ENCODE data around the gene PRDM12.
A peak's percentile ranks its signal among the peaks of the same experiment; 100 is the strongest.

Gene PRDM12

DNA sequence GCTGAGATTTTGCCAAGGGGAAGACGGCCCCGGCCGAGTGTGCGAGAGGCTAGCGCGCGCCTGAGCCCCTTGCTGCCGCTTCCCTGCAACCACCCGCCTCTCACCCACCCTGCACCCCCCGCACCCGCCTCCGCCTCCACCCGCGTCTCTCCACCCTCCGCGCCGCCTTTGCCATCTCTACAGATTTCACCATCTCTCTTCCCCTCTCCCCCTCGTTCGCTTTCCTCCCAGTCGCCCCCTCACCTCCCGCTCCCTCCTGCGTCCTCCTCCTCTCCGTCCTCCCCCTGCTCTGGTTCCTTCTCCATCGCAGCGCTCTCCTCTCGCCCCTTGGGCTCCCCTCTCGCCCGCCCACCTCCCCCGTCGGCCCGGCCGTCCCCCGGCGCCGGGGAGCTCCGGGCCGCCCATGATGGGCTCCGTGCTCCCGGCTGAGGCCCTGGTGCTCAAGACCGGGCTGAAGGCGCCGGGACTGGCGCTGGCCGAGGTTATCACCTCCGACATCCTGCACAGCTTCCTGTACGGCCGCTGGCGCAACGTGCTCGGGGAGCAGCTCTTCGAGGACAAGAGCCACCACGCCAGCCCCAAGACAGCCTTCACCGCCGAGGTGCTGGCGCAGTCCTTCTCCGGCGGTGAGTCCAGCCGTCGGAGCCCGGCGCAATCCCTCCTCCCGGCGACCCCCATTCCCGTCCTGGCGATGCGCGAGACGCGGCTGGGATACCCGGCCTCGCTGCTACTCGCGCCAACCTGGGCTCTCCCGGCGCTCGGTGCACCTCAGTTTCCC lies at the start of gene PRDM12:
PRDM12 (plus strand) TSS at position 344 of the 778 bp plus-strand sequence; CDS start at position 404, 60 bp downstream.
- no peak for DNase-seq (ENCODE audit: low spot score)

DNA sequence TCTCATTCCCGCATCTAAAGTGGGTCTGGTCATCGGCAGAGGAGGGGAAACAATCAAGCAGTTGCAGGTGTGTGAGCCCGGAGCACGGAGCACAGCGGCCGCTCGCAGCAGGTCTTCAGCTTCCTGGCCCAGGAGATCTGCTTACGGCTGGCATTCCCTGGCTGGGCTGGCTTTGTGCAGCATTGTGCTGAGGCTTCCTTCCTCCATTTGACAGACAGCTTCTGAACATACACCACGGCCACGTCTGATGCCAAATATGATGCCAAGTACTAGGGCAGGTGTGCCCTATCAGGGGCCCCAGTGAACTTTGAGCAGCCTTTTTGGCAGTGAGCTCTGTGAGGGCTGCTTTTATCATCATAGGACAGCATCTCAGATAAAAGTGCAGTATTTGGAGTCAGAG lies 47.9 kb upstream of the PRDM12 start:
- no peak for DNase-seq (ENCODE audit: low spot score)

DNA sequence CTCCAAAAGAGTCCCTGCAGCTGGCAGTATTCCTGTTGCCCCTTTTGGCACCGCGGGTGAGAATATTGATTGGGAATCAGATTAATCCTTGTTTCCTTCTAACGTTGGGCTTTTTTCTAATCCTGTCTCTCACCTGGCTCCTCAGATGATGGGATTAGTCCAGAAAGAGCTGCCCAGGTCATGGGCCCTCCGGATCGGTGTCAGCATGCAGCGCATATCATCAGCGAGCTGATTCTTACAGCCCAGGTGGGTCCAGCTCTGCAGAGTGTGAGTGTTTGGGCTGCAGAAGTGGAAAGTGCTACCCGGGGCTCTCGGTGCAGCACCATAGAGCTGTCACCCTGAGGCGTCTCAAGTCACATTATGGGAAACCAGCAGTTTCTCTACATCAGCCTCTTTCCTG lies 40.9 kb upstream of the PRDM12 start:
- no peak for DNase-seq (ENCODE audit: low spot score)

DNA sequence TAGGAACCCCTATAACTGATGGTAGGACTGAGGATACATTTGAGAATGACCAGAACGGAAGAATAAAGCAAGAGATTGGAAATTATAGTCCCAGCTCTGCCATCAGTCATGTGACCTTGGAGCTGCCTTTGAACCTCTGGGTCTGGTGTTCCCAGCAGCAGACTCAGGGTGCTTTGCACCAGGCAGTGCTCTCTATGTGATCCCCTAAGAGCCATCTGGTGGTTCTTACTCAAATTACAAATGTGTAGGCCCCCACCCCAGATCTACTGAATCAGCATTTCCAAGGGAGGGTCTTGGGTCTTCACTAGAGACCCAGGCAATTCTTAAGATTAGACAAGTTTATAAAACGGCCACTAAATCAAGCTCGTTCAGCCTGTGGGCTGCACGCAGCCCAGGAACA lies 40.2 kb upstream of the PRDM12 start:
- no peak for DNase-seq (ENCODE audit: low spot score)

DNA sequence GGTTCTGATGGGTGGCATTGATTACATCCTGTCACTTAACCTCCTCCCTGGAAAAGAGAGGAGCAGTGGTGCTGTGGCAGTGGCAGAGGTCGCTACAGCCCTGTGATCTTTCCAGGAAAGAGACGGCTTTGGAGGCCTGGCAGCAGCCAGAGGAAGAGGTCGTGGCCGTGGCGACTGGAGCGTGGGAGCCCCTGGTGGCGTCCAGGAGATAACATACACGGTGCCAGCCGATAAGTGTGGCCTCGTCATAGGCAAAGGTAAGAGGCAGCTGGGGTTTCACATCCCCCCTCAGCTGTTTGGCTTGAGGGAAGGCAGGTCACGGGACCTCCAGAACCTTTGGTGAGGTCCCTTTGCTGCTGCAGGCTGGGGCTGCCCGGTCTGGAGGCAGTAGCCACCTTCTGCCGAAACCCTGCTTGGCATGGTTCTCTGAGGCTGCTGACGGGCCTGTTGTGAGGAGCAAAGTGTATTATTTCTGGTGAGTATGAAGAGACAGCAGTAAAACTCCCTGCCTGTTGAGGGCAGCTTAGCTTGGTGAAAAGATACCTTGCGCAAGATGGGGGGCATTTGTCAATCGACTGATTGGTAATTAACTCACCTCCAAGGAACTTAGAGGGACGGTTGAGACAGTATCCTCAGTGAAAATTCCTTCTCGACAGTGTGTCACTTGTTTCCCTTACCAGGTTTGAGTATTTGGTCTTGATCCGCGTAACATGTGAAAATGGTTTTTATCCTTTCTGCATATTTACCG lies 38.0 kb upstream of the PRDM12 start:
- DNase-seq (ENCODE audit: low spot score): no peak

DNA sequence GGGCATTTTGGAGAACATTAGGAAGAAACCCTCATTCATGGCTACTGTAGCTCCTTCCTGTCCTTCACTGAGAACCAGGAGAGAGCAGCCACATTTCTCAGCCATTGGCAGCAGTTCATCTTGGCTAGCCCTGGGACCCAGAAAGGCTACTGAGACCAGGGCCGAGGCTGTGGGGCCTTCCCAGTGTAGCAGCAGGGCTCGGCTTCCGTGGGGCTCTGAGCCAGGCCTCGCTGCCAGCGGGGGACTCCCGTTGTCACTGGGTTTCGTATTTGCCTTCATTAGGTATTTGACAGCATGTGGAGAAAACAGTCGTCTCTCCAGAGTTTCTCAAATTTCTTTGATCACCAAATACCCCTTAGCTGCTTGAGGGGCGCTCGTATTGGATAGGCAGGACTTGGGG lies 37.3 kb upstream of the PRDM12 start:
- peak; percentile 10 for DNase-seq (ENCODE audit: low spot score)

DNA sequence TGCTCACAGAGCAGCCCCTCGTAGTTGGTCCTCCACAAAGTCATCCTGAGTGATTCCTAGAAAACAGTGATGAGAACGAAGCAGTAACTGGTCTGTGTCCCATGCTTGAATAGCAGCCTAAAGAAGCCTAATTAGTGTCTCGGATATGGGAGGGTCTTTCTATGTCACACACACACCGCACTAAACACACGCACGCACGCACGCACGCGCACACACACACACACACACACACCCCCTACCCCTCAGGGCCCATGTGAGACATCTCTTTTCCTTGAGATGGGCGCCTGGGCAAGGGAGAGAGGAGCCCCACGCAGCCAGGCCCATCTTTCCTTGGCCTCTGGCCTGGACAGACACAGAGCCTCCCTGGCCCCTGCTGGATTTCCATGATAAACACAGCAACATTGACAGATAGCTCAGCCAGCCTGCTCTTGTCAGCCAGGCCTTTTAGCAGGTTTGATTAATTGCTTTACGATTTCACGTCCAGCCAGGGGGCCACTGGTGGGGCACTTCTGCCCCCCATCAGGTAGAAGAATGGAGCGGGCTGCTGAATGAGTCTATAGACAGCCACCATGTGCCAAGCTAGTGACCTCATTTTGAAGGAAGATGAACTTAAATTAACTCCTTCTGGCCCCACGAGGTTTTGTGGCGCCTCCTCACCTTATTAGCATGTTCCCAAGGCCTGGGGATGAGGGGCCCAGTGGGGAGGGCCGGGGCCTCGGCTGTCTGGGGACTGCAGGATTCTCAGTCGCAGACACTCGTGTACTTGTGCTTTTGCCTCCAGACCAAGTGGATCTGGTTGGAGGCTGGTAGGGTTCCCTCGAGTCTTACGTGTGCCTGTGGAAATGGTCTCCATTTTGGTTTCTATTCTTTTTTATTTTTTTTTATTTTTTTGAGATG lies 36.2 kb upstream of the PRDM12 start:
- no peak for DNase-seq (ENCODE audit: low spot score)

DNA sequence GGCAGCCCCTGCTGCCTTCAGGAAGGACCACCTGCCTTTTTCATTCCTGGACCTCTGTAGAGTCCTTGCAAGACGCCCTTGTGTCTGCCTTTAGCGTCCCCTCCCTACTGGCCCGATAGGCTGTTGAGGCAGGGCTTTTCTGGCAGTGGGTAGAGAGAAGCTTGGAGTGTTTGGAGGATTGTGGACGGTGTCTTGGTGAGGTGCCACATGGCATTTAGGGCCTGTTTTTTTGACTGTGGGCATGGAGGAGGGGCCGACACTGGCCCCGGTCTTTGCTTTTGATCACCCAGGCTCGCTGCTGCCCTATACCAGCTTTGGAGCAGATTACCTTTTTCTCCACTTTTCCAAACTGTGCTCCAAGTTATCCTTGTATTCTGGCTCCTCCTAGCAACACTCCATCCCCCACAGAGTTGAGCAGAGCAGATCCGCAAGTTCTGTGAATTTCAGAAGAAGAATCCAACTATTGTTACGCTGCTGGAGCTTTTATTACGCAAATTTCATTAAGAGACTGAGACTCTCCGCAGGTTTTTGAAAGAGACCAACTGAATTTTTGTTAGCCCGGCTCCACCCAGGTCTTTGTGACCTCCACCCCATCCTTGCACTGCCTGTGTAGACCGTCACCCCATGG lies 34.8 kb upstream of the PRDM12 start:
- DNase-seq (ENCODE audit: low spot score): peak; percentile 17

DNA sequence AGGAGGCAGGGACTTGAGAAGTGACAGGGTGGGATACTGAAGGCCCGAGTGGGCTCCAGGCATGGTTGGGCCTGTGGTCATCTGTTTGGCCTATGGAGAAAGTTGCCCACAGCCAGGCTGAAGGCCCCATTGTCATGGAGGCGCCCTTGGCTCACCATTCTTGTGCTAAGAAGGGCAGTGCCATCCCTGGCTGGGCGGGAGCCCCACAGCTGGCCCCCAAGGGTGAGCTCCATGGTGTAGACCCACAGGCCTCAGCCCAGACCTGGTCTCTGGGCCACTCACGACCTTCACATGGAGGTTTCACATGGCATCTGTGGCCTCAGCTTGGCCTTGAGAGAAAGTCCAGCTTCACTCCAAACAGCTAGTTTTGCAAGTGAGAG lies 34.3 kb upstream of the PRDM12 start:
- DNase-seq (ENCODE audit: low spot score): no peak

DNA sequence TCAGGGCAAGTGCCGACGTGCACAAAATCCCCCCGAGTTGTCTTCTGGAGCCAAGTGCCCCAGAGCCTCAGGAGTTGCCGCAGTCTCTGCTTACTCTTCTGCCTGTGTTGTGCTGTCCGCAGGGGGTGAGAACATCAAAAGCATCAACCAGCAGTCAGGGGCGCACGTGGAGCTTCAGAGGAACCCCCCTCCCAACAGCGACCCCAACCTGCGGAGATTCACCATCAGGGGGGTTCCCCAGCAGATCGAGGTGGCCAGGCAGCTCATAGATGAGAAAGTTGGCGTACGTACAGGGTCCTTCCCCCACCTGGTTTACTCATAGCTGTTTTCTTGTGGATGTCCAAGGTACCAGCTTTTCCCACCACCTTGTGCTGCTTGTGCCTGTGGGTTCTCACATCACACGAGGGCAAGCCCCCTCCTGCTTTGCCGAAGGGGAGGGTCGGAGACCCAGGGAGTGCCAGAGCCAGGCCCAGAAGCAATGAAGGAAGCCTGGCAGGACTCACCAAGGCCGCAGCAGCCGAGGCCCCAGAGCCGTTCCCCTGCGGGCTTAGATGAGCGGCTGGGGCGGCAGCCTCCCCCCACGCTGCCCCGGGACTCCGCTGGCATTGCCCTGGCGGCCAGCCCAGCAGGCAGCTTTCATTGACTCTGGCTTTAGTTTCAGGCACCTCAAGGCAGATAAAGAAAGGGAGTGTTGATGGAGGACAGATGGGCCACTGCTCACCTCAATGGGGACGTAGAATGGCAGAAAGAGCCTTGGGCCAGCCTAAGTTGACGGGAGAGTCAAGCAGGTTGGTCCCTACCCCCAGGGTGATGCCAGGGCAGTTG lies 33.7 kb upstream of the PRDM12 start:
- DNase-seq (ENCODE audit: low spot score): no peak

DNA sequence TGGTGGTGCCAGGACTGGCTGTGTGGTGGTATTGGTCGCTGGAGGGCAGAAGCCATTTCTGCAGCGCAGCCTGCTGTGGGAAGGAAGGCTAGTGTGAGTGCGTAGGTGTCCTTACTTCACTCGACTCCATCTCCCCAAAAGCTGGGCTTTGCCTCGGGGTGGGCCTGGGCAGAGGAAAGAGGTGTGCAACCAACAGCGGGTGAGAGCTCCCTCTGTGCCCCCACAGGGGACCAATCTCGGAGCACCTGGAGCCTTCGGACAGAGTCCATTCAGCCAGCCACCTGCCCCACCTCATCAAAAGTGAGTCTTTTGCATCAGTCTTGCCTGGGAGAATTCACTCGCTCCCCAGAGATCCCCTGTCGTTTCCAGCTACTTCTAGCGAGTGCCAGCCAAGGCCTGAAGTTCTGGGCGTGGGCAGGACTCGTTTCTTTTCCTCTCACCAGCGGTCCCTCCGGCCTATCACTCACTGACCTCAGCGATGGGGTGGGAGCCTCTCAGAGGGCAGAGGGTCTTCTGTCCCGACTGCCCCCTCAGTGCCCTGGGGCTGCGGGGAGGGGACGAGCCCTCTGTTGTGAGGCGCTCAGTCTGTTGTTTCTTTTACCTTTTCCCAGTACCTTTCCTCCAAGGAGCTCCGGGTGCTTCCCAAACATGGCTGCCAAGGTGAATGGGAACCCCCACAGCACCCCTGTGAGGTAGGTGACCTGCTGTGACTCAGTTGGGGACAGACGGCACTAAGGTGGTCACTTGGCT lies 32.9 kb upstream of the PRDM12 start:
- DNase-seq (ENCODE audit: low spot score): no peak

DNA sequence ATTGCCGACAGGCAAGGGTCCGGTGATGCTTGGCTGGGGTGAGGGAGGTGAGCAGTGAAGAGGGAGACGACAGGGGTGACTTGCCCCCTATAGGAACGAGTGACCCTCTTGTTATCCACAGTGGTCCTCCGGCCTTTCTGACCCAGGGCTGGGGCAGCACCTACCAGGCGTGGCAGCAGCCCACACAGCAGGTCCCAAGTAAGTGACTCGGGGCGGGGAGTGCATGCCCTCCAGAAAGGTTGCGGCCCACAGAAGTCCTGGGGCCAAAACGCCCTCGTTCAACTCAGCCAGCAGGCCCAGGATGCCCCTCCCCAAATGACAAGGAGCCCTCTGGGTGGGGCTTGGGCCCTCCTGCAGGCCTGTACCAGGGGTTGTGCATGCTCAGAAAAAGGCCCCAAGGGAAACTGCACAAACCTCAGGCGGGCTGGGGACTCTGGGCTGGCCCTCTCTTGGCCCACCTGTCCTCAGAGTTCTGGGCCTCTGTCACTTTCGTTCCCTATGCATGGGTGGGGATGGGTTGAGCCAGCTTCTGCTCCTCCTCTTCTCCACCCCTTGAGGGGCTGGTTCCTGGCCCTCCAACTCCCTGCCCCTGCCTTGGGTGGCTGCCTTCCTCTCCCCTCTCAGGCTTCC lies 32.2 kb upstream of the PRDM12 start:
- DNase-seq (ENCODE audit: low spot score): no peak

DNA sequence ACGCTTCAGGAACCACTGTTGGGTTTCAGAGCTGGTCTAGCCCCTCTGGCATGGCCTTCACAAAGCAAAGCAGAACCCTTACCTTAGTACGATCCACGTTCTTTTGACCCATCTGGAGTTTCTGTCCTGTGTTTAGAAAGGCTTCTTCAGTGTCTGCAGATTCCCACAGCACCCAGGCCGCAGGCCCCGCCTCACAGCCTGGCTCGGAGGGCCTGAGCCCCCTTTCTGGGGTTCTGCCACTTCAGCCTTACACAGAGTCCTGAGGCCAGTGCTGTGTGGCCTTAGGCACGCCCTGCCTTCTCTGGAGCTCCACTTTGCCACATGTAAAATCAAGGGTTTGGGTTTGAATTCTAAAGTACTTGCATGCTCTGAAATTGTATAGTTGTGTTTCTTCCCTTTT lies 31.6 kb upstream of the PRDM12 start:
- DNase-seq (ENCODE audit: low spot score): no peak

DNA sequence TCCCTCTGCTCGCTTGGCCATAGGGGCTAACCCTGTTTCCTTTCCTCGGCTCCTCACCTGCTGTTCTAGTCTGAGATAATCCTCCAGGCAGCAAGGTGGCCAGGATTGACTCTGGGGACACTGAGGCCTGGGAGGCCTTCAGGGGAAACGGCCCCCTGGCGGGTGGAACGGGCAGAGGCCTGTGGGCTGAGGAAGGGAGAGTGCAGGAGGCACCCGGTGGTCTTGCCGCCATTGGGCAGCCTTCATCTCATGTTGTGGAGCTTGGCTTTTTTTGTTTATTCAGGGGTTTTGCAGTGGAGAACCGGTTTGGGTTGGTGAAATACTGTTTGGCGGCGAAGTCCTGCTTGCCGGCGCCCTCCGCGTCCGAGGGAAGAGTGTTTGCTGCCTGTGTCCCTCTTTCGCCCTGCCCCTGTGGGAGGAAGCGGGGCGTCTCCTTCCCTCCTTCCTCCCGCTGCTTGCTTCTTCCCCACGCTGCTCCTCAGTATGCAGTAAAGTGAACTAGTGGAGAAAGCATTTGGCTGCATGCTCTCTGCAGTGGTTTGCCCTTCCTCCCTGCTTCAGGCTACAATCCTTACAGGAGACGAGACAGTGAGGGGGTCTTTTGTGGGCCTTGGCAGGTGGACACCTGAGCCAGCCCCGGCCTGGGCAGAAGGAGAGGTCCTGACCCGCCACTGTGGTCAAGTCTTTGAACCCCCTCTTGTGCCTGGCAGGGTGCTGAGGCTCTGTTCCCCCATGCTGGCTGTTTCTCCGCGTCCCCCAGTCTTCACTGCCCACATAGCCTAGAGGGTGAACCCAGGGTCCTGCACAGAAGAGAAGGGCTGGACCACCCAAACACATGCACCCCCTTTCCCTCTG lies 30.8 kb upstream of the PRDM12 start:
- DNase-seq (ENCODE audit: low spot score): no peak

DNA sequence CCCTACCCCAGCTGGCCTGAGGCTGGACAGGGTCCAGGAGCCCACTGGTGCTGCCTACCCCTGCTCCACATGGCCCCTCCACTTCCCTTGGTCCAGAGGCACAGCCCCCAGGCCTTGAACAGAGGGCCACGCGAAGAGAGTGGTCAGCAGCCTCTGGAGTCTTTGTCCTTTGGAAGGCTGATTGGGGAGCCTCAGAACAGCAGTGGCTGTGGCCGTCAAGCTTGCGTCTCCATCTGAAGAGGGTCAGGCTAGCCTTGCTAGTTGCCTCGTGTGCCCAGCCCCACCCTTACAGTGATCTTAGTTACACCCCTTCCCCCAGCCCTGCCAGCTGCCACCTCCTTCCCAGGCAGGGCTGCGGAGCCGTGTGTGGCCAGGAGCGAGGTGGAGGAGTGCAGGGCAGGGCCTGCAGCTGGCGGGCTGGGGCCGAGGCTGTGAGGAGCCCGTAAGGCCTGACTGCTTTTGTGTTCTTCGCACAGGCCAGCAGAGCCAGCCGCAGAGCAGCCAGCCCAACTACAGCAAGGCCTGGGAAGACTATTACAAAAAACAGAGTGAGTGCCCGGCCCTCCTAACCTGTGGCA lies 30.1 kb upstream of the PRDM12 start:
- DNase-seq (ENCODE audit: low spot score): no peak

DNA sequence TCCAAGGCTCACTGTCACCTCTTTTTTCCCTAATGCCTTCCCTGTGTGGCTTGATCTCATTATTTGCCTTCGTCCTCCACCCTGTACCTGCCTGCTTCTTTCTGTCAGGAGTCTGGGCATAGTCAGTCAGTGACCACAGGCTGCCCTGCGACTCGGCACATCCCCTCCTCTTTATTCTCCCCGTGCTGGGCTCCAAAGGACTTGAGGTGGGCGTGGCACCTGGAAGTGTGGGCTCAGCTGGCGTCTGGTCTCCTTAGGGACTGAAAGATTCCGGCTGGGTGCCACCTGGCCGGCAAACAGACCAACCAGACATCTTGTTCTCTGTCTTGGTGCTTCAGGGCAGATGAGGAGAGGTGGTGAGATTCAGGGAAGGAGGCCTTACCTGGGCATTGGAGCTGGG lies 29.6 kb upstream of the PRDM12 start:
- DNase-seq (ENCODE audit: low spot score): no peak

DNA sequence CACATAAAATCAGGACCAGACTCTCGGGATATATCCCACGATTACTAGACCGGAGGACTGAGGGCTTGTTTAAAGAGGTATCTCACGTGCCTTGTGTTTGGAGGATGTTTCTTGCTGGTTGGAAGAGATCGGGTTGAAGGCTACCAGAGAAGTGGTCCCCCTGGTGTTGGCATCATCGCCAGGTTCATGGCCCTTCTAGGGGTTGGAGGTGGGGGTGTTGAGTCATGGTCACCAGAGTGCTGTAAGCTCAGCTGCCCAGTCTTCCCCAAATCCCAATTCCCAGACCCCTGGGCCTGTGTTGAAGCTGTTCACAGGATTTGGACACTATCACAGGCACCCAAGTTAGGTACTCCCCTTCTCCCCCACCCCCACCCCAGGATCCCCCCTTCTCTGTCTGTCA lies 29.1 kb upstream of the PRDM12 start:
- no peak for DNase-seq (ENCODE audit: low spot score)
